Stimulated activated CD4-positive, alpha-beta T cell treated with anti-CD3 and anti-CD28 coated beads, Interleukin-2, amount 100 ng/mL, for 24 hours (primary cell): ENCODE measurements around the gene ALDH8A1.

Experiments
- DNase-seq, 2 donors: peaks; one replicate each; pipeline ENCODE4 v3.0.0-alpha.2; 2020

The ALDH8A1 gene

GRCh38 chr6:134950482-134950881 is 581 bp upstream of the ALDH8A1 start:
- DNase-seq: no peak

DNA sequence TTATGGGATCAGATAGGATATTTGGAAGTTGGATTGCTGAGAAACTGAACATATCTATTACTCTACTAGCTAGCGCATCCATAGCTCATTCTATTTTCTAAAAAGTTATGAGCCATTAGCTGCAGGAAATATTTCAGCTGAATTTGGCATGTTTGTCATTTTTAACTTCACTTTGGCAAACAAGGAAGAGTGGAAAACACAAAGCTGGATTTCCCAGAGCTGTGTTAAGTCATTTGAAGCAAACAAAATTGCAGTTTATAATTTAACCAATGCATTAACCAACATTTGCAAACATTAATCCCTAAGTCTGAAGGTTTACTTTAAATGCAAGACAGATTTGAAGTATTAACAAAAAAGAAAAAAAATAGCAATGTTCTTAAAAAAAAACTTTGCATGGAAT is 1.2 kb downstream of the ALDH8A1 start:
- DNase-seq: no peak

GRCh38 chr6:134948142-134948541 is 1.8 kb downstream of the ALDH8A1 start:
- no peak for DNase-seq

DNA sequence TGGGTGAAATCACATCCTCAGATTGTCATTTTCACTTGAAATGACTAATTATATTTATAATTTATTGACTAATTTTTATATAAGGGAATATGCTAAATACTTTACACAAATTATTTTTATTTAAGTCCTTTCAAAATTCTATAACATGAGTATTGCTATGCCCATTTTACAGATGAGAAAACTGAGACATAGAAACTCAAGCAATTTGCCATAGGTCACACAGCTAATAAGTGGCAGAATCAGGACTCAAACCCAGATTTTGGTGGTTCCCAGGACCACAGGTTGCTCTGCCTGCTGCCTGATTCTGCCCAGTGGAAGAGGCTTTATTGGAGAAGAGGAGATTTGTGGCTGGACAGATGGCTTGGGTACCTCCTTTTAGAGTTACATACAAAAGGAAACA is 4.9 kb downstream of the ALDH8A1 start:
- DNase-seq: no peak

- no peak for DNase-seq
These were observed 6.3 kb downstream of the ALDH8A1 start for GRCh38 chr6:134943522-134944111.

GRCh38 chr6:134938896-134939295 is 11.0 kb downstream of the ALDH8A1 start:
- DNase-seq: peak; percentile 75 to 77

DNA sequence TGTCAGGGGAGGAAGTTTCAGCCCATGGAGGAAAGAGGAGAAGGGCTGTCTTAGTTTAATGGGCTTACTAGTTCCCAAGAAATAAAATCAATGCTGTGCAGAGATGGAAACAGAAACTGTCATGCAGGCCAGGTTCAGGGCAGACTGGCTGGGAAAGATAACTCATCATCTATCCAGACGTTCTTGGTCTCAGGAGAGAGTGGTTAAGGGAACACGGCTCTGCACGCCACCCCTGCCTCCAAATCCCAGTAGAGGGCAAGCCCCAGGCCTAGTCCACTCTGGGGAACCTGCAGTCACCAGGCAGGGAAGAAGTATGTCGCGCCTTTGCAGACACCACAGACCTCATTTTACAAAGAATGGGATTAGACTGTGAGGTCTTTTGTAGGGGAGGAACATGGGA is 12.5 kb downstream of the ALDH8A1 start:
- DNase-seq: no peak

DNA sequence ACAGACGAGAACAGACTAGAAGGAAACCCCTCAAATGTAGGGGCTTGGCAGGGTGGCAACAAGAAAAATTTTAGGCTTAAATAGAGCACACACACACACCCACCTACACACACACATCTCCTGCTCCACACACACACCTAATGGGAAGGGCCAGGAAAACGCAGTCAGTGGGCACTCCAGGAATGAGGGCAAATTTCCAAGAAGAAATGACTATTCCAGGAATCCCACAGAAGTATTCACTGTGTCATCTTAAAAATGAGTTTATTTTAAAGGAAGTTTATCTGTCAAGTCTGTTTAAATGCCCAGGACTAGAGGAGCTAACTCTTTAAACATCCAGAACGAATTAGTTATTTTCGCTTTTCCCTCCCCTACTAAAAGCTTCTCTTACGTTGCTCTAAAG is 13.0 kb downstream of the ALDH8A1 start:
- DNase-seq: no peak

- DNase-seq: no peak
These were observed 13.4 kb downstream of the ALDH8A1 start for GRCh38 chr6:134936476-134936875.

- DNase-seq: no peak
These were observed 15.0 kb downstream of the ALDH8A1 start for GRCh38 chr6:134934793-134935485.

GRCh38 chr6:134932535-134933470 is 17.1 kb downstream of the ALDH8A1 start:
- DNase-seq: no peak

DNA sequence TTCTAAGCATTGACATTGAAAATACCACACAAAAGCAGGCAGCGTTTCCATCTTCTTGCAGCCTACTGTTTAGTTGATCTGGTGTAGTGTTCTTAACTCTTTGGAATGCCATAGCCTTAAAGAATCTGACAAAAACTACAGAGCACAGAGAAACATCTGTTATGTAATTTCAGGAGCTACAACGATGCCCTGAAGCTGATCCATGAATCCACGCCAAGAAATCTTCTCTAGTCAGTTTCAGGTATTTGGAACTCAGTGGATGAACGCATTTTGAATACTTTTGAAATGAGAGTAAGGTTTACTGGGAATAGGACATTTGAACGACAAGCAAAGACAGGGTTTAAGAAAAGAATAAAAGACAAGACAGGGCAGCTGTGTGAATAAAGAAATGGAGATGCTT is 17.8 kb downstream of the ALDH8A1 start:
- no peak for DNase-seq

DNA sequence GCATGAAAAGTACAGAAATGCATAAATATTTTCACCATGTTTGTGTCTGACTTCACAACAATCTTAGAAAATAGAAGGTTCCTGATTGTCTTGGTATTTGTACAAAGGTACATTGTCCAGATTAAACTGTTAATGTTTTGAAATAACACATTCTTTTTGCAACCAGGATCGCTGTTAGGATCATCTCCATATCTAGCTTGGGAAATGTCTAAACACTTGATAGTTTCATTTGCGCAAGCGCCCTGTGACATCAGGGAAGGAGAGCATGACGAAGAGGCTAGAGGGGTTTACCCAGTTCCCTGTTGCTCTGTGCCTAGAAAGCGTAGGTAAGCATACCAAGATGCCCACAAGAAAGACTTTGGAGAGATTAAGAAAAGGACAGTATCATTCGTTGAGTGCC is 19.4 kb downstream of the ALDH8A1 start:
- no peak for DNase-seq

DNA sequence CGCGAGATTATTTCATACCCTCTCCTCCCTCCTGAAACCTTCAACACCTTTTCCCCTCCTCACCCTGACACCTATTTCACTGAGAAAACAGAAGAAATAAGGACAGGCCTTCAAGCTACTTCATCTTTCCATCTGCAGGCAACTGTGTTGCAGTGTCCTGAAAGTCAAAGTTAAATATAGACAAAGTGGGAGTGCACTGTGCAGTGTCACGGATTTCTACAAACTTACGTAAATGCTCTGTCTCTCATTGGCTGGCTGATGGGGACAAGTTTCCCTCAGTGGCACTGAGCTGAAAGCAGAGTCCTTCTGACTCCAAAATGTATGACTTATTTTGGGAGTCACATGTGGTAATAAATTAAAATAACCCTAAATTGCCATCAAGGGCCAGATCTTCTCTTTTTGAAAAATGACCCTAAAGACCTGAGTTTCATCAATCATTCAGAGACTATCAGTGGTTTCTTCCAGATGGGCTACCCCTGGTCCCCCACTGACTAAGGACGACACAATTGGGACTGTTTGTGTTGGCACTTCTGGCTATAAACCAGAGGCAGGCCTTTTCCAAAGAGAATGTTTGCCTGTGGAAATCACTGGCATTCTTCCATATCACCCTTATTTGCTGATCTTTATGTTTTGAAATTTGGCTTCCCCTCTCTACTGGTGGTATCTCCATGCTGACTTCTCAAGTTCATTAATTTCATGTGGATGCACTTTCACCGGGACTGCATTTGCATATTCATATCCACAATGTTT is 21.6 kb downstream of the ALDH8A1 start:
- DNase-seq: no peak

- no peak for DNase-seq
These were observed 24.1 kb downstream of the ALDH8A1 start for GRCh38 chr6:134925800-134926199.

DNA sequence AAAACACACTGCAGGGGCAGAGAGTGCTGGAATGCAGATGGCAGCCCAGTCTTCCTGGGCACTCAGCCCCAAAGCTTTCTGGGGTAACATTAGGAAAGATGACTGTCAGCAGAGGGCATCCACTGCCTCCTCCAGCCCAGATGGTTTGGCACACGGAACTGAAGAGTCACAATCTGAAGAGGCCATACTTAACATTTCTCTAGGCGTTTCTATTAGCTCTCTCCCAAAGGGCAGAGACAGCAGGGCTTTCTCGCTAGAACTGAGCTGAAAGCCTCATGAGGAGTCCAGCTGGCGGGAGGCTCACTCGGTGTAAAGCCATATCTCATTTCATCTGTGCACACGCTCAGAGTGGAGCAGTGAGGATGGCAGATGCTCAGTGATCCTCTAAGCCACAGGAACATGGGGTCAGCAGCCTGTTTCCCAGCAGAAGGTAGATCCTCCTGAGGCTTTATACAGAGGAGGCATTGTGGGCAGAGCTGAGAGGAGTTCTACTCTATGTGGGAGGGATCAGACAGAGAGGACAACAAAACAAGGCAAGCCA is 28.1 kb downstream of the ALDH8A1 start:
- no peak for DNase-seq

DNA sequence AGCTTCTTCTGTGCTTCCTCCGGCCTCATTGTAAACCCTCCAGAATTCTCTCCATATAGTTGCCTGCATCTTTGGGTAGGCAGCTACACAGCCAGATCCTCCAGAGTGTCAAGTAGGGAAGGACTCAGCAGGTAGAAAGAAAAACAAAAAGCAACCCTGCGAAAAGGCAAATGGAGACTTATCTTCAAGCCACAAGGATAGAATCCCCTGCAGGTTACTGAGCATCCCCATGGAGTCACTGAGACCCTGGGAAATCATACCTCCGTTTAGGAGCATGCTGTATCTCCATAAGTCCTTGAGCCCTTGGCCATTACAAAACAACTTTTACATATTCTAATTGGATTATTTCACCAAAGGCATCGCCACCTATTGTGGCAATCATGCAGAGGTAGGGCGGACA is 28.6 kb downstream of the ALDH8A1 start:
- no peak for DNase-seq

DNA sequence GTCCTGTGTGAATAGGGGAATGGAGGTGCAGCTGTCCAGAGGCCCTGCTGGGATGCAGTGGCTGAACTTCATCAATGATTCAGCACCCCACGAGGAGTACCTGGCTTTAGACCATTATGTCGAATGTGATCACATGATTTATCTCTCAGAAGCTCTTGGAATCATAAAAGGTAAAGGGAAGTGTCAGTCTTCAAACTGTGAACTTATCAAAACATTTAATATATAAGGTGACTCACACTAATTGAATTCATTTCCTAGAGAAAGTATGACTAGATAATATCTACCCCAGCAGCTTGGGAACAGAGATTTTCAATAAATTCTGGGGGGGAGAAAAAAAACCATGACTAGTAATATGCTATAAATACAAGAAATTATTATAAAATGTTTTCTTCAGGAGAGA is 29.5 kb downstream of the ALDH8A1 start:
- no peak for DNase-seq

DNA sequence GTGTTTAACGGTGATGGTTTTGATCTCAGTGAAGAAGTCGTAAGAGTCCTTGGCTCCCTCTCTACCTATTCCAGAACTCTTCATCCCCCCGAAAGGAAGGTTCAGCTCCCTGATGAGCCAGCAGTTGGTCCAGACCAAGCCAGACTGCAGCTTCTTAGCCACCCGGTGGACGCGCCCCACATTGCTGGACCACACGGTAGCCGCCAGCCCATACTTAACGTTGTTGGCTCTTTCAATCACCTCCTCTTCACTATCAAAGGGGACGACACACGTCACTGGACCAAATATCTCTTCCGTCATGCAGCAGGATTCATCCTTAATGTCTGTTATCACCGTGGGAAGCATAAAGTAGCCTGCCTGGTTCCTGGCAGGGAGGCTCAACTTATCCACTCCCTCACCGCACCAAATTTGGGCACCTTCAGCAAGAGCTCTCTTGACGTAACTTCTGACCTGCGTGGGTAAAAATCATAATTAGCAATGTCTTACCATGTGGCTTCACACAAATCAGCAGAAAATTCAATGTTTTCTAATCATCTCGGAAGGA is 31.4 kb downstream of the ALDH8A1 start:
- no peak for DNase-seq

DNA sequence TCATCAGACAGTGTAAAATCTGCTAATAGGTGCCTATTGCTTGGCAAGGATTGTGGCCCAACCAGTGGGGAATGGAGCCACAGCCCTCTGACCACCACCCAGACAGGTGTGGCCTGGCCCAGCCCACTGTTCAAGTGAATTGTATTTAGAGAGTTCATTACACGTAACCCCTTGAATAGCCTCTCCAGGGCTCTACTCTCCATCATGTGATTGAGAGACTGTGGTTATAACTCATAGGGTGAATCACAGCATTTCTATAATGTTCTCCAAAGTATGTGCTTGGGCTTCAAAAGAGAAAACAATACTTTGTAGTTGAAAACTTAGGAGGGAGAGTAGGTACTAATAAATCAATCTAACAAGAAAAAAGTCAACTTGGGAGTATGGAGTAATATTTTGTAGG is 38.4 kb downstream of the ALDH8A1 start:
- no peak for DNase-seq

DNA sequence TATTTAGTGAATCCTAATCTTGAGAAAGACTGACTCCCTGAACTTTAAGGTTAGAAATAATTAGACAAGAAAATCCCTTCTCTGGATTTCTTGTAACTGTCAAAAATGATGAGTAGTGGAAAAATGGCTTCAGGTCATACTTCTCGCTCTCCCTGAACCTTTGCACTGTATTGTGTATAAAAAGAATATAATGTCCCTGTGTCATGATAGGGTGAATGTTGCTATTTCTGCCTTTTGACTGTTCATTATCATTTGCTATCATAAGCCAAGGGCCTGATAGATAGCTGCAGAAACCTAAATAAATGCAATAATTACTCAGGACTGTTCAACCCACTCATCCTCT is 39.3 kb downstream of the ALDH8A1 start:
- DNase-seq: no peak

DNA sequence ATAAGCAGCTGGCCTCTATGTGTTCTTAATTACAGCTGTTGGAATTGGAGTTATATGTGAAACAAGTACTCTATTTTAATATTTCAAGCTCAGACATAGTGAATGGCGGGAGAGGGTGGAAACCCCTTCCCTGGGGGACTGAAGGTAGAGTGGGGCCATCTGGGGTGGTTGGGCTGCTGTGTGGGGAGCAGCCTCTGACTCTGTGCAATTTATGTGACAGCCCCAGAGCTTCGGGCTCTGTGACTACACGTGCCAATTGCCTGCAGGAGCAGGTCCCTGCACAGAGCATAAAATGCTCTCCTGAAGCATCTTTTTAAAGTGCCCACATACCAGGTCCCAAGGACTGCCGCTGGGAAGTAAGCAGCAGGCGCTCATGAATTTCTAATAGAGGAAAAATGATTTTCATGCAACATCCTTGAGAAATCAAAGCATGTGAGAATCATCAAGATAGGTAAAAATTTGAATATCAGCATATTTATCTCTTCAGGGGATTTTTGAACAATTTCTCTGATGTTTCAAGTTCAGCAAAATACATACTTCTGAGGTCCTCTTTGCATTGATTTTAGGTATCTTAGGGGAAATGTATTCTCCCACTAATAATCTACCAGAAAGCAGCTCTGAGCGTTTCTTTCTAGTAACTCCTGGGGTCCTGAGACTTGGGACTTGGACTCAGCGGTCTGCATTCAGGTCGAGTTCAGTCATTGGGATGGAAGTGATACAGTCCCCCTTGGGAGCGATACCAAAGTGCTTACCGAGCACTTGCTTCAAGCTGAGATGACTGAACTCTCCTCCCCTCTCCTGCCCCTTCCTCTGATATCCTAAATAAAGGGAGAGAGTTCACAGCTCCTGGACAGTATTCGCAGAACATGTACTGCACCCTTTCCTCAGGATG is 40.0 kb downstream of the ALDH8A1 start:
- no peak for DNase-seq
